GDM1 (cell line): ENCODE measurements around the gene ETFDH.
"Not testable (repeated sequence)": the region's sequence is repeated elsewhere in the genome, so short reads cannot be mapped to it uniquely, and the experiment has no call there.

Experiments used
- DNase-seq: peaks from one replicate; lab custom pipeline; 2025; lab: John Stamatoyannopoulos, UW

ETFDH gene

GRCh38 chr4:158671915-158672806 lies at the start of gene ETFDH:
TSS of gene ETFDH (plus strand) at chr4:158672296. CDS start at chr4:158672457, 161 bp downstream.
- DNase-seq, result peak; percentile 99

- peak; percentile 1 for DNase-seq
These were observed 47.1 kb upstream of the ETFDH start for GRCh38 chr4:158624889-158625478.

- no peak for DNase-seq
These were observed 46.6 kb upstream of the ETFDH start for GRCh38 chr4:158625544-158625943.

- DNase-seq, result no peak
These were observed 41.2 kb upstream of the ETFDH start for GRCh38 chr4:158630893-158631292.

- no peak for DNase-seq
These were observed 35.5 kb upstream of the ETFDH start for GRCh38 chr4:158636619-158637018.

GRCh38 chr4:158644356-158644755 lies 27.7 kb upstream of the ETFDH start:
- DNase-seq, result no peak

- DNase-seq, result no peak
These were observed 27.3 kb upstream of the ETFDH start for GRCh38 chr4:158644760-158645159.

- DNase-seq, result no peak
These were observed 22.9 kb upstream of the ETFDH start for GRCh38 chr4:158649111-158649680.

- no peak for DNase-seq
These were observed 19.2 kb upstream of the ETFDH start for GRCh38 chr4:158652920-158653319.

- no peak for DNase-seq
These were observed 15.7 kb upstream of the ETFDH start for GRCh38 chr4:158656439-158656838.

GRCh38 chr4:158657291-158657690 lies 14.8 kb upstream of the ETFDH start:
- no peak for DNase-seq

GRCh38 chr4:158663255-158663654 lies 8.8 kb upstream of the ETFDH start:
- not testable (repeated sequence) for DNase-seq

GRCh38 chr4:158663707-158664625 lies 8.1 kb upstream of the ETFDH start:
- not testable (repeated sequence) for DNase-seq

- no peak for DNase-seq
These were observed 7.3 kb upstream of the ETFDH start for GRCh38 chr4:158664806-158665205.

GRCh38 chr4:158666892-158667291 lies 5.2 kb upstream of the ETFDH start:
- no peak for DNase-seq

GRCh38 chr4:158667651-158668198 lies 4.4 kb upstream of the ETFDH start:
- DNase-seq, result no peak

GRCh38 chr4:158669310-158669709 lies 2.8 kb upstream of the ETFDH start:
- DNase-seq, result no peak

- DNase-seq, result no peak
These were observed 976 bp upstream of the ETFDH start for GRCh38 chr4:158670975-158671664.

GRCh38 chr4:158671665-158671914 lies 506 bp upstream of the ETFDH start, which contains the start of gene C4orf46:
TSS of gene C4orf46 (minus strand) at chr4:158671887. CDS start at chr4:158671801, 86 bp downstream.
- no peak for DNase-seq

- no peak for DNase-seq
These were observed 1.5 kb downstream of the ETFDH start for GRCh38 chr4:158673633-158674032.

GRCh38 chr4:158676076-158676475 lies 4.0 kb downstream of the ETFDH start:
- DNase-seq, result no peak
